Measurements from ENCODE around the gene COL4A3.

GRCh38 chr2:227326783-227327182, 162.4 kb downstream of the COL4A3 start:
- no peak for TF ChIP-seq CTCF (IDR thresholded peaks at IDR 0.05; ENCODE audit: low read length)
- no peak for TF ChIP-seq EZH2 (IDR thresholded peaks at IDR 0.05; ENCODE audit: borderline replicate concordance, low read length)

All from OCI-LY1 (cell line).